Activated CD4-positive, alpha-beta T cell treated with anti-CD3 and anti-CD28 coated beads, Interleukin-2, amount 50 U/mL, for 4 hours (primary cell): Measurements from ENCODE around the gene SCAMP2.
A peak's percentile ranks its signal among the peaks of the same experiment; 100 is the strongest.

Experiments
- DNase-seq, 2 experiments: peaks; one replicate each; pipeline ENCODE4 v3.0.0-alpha.2; 2020

SCAMP2 gene

DNA sequence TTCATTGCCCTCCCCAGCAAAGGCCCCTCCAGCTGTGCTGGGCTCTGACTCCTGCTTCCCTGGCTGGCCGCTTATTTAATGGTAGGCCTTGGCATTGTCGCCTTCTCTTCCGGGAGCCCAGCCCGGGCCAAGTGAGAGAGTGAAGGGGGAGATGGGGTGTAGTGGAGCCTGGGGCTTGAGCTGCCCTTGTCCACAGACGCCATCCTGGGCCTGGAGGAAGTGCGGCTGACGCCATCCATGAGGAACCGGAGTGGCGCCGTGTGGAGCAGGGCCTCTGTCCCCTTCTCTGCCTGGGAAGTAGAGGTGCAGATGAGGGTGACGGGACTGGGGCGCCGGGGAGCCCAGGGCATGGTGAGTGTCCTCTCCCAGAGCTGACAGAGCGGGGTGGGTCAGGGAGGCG, 57.2 kb downstream of the SCAMP2 start:
- no peak for DNase-seq

DNA sequence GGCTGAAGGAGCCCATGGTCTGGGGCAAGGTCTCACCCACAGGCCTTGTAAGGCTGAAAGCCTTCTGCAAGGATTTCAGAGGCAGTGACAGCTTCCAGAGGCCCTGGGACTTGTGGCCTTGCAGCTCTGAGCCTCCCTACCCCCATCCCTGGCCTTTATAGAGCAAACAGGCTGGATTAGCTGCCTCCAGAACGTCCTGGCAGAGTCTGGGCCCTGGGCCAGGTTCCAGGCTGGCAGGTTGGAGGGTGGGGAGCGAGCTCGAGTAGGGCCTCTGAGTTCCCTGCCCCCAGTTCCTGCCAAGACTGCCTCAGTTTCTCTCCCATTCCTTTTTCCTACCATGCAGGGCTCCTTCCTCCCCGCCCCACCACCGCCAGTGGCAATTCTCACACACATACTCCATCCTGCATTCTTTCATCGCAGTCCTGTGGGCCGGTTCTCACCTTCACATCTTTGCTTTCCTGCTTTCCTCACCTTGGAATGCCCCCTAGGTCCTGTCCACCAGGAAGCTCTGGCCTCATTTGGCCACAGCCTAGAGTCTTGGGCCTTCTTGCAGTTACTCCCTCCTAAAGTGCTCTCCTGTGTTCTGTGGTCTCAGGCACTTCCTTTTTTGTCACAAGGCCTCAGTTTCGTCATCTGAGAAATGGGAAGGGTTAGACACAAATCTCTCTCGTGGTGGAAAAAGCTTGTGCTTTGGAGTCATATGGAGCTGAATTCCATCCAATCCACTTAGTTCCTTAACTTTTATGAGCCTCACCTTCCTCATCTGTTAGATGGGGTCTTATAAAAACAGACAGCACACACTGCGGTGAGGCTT, 57.8 kb downstream of the SCAMP2 start:
- no peak for DNase-seq

DNA sequence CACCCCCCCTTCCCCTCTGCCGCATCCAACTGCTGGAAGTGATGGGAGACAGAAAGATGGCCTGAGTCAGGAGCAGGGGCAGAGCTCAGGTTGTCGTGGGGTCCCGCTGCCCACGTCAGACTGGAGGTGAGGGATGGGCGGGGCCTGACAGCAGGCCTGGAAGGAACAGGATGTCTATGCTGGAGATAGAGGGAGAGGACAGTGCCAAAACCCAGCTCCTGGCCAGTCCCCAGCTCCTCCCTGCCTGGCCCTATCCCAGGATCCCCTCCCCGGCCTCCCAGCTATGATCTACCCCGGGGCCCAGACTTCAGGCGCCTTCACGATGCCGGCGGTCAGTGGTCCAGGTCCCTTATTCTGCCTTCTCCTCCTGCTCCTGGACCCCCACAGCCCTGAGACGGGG, 60.6 kb downstream of the SCAMP2 start, which contains the start of gene LMAN1L:
Gene LMAN1L, plus strand, starts transcription at position 303 of the 400 bp plus-strand sequence. Its CDS starts 20 bp downstream, at position 323.
- no peak for DNase-seq

DNA sequence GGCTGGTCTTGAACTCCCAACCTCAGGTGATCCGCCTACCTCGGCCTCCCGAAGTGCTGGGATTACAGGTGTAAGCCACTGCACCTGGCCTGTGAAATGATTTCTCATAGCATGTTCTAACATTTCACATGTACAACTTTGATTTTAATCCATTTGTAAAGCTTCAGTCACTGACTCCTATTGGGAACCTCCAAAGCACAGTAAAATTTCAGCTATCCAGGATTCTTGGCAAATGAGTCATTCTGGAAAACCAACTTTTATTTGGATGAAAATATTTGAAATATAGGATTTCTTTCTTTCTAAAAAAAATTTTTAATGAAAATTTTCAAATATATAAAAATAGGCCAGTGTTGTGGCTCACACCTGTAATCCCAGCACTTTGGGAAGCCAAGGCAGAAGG, 63.2 kb downstream of the SCAMP2 start:
- DNase-seq, result no peak

DNA sequence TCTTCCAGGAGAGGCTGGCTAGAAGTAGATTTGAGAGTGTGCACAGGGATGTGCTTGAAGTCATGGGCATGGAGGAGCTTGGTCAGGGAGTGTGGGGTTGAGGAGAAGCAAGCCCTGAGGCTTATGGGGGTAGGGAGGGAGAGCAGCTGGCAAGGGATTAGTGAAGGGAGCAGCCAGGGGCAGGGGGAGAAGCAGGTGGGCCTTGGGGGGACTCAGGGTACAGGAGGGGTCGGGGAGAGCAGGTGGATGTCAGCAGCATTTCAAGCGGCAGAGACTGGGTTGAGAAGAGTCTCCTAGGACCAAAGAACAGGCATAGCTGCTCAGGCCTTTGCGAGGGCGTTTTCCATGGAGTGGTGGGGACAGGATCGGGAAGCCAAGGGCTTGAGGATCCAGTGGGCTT, 63.9 kb downstream of the SCAMP2 start:
- DNase-seq, result no peak

DNA sequence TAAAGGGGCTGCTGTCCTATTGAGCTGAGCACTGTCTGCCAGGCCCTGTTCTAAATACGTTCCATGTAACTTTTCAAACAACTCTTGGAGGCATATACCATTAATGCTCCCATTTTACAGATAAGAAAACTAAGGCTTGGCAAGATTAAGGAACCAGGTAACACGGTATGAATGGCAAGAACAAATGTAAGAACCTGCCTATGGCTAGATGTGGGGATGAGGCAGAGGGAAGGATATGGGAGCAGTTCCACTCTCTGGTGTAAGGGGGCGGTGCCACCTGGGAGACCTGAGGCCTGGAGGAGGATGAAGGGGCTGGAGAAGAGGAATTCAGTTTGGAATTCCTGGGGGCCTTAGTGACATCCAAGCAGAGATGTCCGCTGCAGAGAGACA, 64.3 kb downstream of the SCAMP2 start:
- no peak for DNase-seq

DNA sequence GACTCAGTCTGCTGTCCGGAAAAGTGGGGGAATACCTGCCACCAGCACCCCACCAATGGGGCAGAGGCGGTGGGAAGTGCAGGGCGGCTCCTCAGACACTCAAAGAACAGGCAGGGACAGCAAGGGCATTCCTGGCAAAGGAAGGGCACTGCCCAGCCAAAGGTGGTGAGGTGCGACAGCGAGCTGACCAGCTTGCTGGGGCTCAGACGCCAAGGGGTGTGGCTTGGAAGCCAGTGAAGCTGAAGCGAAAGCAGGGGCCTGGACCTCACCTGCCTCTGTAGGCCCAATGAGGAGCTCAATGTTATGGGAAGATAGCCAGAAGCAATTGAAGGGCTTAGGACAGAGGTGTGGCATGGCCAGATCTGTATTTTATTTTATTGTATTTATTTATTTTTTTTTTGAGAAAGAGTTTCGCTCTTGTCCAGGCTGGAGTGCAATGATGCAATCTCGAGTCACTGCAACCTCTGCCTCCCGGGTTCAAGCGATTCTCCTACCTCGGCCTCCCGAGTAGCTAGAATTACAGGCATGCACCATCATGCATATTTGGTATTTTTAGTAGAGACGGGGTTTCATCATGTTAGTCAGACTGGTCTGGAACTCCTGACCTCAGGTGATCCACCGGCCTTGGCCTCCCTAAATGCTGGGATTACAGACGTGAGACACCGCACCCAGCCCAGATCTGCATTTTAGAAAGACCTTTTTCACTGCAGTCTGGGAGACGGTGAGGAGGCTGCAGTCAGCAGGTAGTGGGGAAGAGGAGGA, 64.9 kb downstream of the SCAMP2 start:
- no peak for DNase-seq

DNA sequence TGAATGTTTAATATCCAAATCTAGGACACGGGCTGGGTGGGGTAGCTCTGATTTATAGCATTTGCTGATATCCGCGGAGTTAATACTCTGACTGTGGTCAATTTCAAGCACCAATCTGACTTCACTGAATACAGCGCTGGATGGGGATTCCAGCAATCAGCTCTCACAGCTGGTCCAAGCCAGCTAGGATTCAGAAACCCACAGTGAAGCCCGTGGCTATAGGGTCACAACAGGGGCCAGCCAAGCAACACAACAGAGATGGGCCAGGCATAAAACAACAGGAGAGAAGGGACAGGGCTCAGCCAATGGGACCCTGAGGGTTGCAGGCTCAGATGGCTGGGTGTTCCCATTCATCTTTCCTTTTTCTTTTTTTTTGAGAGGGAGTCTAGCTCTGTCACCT, 65.9 kb downstream of the SCAMP2 start:
- no peak for DNase-seq

DNA sequence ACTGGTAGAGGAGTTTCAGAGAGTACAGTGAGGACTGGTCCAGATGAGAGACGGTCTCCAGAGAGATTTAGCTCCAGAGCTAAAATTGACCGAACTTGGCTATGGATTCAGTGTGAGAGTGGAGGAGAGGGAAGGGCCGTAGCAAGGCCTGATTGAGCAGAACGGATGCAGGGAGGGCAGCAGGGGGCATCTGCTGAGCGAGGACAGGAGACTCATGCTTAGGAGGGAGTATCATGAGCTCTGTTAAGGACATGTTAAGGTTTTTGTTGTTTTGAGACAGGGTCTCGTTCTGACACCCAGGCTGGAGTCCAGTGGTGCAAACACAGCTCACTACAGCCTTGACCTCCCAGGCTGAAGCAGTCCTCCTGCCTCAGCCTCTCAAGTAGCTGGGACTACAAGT, 68.2 kb downstream of the SCAMP2 start:
- DNase-seq, result no peak

DNA sequence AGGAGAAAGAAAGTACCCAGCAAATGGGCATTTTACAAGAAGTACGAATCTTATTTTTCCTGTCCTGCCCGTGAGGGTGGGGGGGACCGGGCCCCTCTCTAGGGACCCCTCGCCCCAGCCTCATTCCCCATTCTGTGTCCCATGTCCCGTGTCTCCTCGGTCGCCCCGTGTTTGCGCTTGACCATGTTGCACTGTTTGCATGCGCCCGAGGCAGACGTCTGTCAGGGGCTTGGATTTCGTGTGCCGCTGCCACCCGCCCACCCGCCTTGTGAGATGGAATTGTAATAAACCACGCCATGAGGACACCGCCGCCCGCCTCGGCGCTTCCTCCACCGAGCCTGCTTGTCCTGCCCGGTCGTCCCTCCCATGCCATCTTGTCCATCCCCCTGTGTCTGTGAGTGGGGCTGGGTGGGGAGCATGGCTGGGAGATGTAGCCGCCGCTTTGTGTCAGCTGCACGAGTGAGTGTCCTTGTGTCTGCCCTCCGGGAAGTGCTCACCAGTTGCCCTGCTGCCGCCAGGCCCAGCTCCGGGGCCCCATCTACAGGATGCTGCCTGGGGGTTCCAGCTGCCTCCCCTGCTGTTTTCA, 70.2 kb downstream of the SCAMP2 start:
- no peak for DNase-seq

DNA sequence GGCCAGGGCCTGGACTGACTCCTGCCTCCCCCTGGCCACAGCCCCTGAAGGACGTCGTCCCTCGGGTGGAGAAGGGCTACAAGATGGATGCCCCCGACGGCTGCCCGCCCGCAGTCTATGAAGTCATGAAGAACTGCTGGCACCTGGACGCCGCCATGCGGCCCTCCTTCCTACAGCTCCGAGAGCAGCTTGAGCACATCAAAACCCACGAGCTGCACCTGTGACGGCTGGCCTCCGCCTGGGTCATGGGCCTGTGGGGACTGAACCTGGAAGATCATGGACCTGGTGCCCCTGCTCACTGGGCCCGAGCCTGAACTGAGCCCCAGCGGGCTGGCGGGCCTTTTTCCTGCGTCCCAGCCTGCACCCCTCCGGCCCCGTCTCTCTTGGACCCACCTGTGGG, 70.9 kb downstream of the SCAMP2 start:
- no peak for DNase-seq

DNA sequence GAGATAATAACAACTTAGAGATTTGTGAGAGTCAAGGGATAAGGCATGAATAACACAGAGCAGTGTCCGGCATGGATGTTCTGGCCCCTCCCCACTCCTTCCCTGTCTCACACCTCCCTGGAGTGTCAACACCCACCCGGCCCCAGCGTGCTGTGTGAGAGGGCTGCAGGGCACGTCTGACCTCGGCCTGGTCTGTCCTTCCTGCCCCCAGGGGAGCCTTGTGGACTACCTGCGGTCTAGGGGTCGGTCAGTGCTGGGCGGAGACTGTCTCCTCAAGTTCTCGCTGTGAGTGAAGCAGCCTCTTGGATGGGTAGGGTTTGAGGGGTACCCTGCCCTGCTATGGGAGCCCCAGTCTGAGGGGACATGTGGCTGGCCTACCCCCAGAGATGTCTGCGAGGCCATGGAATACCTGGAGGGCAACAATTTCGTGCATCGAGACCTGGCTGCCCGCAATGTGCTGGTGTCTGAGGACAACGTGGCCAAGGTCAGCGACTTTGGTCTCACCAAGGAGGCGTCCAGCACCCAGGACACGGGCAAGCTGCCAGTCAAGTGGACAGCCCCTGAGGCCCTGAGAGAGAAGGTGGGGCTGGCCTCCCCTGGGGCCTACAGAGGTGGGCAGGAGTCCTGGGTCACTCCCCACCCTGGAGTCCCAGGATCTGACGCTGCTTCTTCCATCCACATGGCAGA, 71.7 kb downstream of the SCAMP2 start:
- DNase-seq, result no peak

DNA sequence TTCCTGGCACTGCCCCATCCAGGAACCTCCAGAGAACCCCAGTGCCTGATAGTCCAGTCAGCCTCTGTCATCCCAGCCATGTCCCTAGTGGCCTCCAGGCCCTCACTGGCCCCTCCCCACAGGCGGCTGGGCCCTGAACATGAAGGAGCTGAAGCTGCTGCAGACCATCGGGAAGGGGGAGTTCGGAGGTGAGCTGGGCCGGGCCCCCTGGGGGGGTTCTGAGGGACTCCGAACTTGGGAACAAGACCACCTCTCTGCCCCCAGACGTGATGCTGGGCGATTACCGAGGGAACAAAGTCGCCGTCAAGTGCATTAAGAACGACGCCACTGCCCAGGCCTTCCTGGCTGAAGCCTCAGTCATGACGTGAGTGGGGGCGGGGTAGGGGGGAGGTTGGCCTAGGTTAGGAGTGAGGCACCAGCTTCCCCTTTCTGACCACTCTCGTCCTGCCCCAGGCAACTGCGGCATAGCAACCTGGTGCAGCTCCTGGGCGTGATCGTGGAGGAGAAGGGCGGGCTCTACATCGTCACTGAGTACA, 72.5 kb downstream of the SCAMP2 start:
- DNase-seq, result no peak

DNA sequence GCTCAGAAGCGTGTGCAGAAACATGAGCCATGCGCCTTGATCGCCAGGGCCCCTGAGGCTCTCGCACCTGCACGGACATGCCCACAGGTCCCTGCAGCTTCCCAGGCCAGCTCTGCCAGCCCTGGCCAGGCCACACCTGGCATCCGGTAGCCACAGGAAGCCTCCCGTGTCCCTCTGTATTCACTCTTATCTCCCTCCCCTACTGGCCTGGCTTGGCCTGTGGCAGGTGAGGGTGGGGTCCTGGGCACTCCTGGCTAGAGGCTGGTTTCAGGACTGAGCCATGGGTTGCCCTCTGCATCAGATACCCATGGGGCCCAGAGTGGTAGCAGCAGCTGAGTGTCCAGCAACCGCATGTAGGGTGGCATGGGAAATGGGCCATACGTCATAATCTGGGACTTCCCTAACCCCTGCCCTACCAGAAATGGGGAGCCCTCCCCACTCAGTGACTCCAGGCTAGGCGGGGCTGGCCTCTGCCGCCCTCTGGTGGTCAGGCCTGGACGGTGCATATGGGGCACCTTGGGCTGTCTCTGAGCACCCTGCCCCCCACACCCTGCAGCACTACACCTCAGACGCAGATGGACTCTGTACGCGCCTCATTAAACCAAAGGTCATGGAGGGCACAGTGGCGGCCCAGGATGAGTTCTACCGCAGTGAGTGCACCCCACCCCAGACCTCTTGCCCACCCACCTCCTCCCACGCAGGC, 73.2 kb downstream of the SCAMP2 start:
- peak; percentile 84 to 85 for DNase-seq

DNA sequence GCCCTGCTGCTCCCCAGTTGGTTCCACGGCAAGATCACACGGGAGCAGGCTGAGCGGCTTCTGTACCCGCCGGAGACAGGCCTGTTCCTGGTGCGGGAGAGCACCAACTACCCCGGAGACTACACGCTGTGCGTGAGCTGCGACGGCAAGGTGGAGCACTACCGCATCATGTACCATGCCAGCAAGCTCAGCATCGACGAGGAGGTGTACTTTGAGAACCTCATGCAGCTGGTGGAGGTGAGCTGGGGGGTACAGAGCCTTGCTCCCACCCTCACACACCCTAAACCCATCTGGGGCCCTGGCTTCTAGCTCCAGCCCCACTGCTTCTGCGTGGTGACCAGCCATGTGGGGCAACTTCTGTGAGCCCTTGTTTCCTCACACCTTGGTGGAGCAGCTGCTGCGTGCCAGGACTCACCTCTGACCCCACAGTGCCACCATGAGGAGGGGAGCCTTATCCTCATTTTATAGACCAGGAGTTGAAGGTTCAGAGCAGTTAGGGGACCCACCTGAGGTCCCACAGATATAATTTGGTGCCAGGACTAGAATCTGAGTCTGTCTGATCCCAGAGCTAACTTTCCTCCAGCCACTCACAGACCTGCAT, 73.8 kb downstream of the SCAMP2 start:
- no peak for DNase-seq

DNA sequence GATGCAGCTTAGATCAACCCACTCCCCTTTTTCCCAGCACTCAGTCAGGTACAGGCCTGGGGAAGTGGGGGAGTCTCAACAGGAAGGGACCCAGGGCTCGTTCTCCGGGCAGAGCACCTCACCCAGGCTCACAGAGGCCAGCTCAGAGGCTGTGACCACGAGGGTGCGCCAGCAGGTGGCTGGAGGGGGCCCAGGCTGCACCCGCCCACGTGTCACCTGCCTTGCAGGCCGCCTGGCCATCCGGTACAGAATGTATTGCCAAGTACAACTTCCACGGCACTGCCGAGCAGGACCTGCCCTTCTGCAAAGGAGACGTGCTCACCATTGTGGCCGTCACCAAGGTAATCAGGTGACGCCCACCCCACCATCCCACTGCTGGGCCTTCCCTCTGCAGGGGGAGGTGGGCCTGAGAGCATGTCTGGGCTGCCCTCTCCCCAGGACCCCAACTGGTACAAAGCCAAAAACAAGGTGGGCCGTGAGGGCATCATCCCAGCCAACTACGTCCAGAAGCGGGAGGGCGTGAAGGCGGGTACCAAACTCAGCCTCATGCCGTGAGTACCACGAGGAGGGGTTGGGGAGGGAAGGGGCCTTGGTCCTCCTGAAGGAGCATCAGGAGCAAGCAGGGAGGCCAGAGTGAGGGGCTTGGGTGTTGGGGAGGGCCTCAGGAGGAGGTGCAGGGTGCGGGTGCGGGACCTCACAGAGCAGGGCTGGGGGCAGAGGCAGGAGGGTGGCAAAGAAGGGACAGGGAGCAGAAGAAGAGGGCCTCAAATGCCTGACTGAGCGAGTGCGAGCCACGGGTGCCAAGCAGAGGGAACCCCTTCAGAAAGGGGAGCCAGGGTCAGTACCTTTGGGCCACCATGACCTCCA, 74.5 kb downstream of the SCAMP2 start:
- no peak for DNase-seq

DNA sequence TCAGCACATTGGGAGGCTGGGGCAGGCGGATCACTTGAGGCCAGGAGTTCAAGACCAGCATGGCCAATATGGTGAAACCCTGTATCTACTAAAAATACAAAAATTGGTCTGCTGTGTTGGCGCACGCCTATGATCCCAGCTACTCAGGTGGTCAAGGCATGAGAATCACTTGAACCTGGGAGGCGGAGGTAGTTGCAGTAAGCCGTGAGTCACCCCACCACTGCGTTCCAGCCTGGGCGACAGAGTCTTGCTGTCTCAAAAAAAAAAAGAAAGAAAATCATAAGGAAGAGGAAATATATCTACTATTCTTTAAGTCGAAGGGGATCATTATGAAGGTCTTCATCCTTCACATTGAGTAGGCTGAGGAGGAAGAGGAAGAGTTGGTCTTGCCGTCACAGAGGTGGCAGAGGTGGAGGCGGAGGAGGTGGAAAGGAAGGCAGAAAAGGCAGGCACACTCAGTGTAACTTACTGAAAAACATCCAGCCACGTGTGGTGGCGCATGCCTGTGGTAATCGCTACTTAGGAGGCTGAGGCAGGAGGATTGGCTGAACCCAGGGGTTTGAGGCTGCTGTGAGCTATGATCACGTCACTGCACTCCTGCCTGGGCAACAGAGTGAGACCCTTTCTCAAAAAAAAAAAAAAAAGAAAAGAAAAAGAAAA, 77.1 kb downstream of the SCAMP2 start:
- peak in 1 of 2 experiments; percentile 40 for DNase-seq

DNA sequence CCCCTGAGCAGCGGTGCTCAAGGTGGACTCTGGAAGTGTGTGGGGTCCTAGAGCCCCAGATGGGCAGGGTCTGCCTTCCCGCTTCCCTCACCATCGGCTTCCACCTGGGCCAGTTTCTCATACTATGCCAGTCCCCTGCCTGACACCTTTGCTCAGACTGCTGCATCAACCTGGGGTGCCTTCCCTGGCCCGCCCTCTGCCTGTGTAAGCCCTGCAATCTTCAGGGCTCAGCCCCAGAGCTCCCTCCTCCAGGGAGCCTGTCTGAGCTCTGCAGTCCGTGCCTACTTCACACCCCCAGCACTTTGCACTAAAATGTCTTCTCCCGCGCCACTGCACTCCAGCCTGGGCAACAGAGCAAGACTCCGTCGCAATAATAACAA, 78.2 kb downstream of the SCAMP2 start:
- no peak for DNase-seq

DNA sequence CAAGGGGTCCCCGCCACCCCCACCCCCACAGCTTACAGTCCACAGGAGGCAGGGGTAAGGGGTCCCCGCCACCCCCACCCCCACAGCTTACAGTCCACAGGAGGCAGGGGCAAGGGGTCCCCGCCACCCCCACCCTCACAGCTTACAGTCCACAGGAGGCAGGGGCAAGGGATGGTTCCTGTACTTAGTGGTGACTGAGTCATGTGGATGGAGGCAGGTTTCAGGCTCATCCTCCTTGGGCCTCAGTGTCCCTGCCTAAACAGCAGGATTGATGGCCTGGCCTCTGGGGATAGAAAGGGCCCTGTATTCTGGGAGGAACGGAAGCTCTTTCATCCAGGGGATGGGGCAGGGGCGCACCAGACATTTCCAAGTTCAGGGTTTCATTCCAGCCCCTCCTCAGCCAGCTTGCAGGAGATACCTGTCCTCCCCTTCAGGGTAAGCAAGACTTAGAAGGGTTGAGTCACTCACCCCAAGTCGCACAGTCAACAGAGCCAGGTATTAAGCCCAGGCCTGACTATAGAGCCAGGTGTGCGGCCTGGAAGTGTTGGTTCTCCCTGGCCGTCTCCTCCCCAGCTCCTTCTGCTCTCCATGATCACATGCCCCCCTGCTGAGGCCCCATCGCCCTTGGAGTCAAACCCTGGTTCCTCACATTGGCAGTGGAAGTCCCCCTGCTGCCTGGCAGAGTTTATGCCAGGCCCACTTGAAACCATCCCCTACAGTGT, 78.8 kb downstream of the SCAMP2 start:
- no peak for DNase-seq
